ENCODE data around the gene MAGEA11.
"Not testable (repeated sequence)": the region's sequence is repeated elsewhere in the genome, so short reads cannot be mapped to it uniquely, and the experiment has no call there.

The MAGEA11 gene

GRCh38 chrX:149711545-149712236 is at the start of gene MAGEA11:
Gene MAGEA11 (plus strand): TSS chrX:149712060. CDS start chrX:149713160, 1,100 bp downstream.
- no peak for DNase-seq (ENCODE audit: low read depth)

GRCh38 chrX:149675088-149675487 is 36.8 kb upstream of the MAGEA11 start:
- DNase-seq (ENCODE audit: low read depth) = not testable (repeated sequence)

- DNase-seq (ENCODE audit: low read depth) = not testable (repeated sequence)
Observed at GRCh38 chrX:149675554-149675953, 36.3 kb upstream of the MAGEA11 start.

- not testable (repeated sequence) for DNase-seq (ENCODE audit: low read depth)
Observed at GRCh38 chrX:149679164-149679678, 32.6 kb upstream of the MAGEA11 start.

- DNase-seq (ENCODE audit: low read depth) = no peak
Observed at GRCh38 chrX:149681182-149681581, 30.7 kb upstream of the MAGEA11 start.

- DNase-seq (ENCODE audit: low read depth) = no peak
Observed at GRCh38 chrX:149682031-149682430, 29.8 kb upstream of the MAGEA11 start.

- no peak for DNase-seq (ENCODE audit: low read depth)
Observed at GRCh38 chrX:149682956-149683947, 28.6 kb upstream of the MAGEA11 start.

- DNase-seq (ENCODE audit: low read depth) = no peak
Observed at GRCh38 chrX:149683966-149684730, 27.7 kb upstream of the MAGEA11 start.

GRCh38 chrX:149687991-149688390 is 23.9 kb upstream of the MAGEA11 start:
- DNase-seq (ENCODE audit: low read depth) = no peak

- no peak for DNase-seq (ENCODE audit: low read depth)
Observed at GRCh38 chrX:149688552-149688951, 23.3 kb upstream of the MAGEA11 start.

- no peak for DNase-seq (ENCODE audit: low read depth)
Observed at GRCh38 chrX:149691794-149692193, 20.1 kb upstream of the MAGEA11 start.

- not testable (repeated sequence) for DNase-seq (ENCODE audit: low read depth)
Observed at GRCh38 chrX:149692686-149693272, 19.1 kb upstream of the MAGEA11 start.

GRCh38 chrX:149699761-149700160 is 12.1 kb upstream of the MAGEA11 start:
- no peak for DNase-seq (ENCODE audit: low read depth)

GRCh38 chrX:149704664-149705063 is 7.2 kb upstream of the MAGEA11 start:
- no peak for DNase-seq (ENCODE audit: low read depth)

- DNase-seq (ENCODE audit: low read depth) = no peak
Observed at GRCh38 chrX:149707147-149707901, 4.5 kb upstream of the MAGEA11 start.

GRCh38 chrX:149712831-149713230 is 971 bp downstream of the MAGEA11 start:
- DNase-seq (ENCODE audit: low read depth) = no peak

GRCh38 chrX:149713279-149714050 is 1.6 kb downstream of the MAGEA11 start:
- DNase-seq (ENCODE audit: low read depth) = no peak

GRCh38 chrX:149715468-149715867 is 3.6 kb downstream of the MAGEA11 start:
- DNase-seq (ENCODE audit: low read depth) = no peak

- DNase-seq (ENCODE audit: low read depth) = no peak
Observed at GRCh38 chrX:149716632-149717031, 4.8 kb downstream of the MAGEA11 start.

- DNase-seq (ENCODE audit: low read depth) = no peak
Observed at GRCh38 chrX:149717803-149718202, 5.9 kb downstream of the MAGEA11 start.

All from GM04504 (cell line).